CD1c-positive myeloid dendritic cell (primary cell): ENCODE results near the gene AP1B1.
A peak's percentile ranks its signal among the peaks of the same experiment; 100 is the strongest.

Source experiments
- DNase-seq: peaks from one replicate; pipeline ENCODE4 v3.0.0-alpha.2; 2016; ENCODE audit errors: extremely low spot score

Gene AP1B1

DNA sequence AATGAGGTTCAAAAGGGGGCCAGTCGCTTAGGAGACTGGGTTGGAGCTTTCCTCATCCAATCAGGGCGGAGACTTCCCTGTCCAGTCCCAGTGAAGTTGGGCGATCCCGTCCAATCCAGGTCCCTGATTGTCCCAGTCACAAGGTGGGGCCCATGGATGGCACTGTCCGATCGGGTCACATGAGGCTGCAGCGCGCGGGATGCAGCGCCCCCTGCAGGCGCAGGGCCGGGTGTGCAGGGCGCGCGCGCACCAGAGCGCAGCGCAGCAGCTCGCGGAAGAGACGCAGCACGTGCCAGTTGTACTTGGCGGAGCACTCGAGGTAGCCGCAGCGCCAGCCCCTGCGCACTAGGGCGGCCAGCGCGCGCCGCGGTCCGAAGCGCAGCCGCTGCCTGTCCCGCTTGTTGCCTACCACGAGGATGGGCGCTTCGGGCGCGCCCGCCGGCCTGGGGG is 75.2 kb downstream of the AP1B1 start:
- DNase-seq: peak; percentile 74

DNA sequence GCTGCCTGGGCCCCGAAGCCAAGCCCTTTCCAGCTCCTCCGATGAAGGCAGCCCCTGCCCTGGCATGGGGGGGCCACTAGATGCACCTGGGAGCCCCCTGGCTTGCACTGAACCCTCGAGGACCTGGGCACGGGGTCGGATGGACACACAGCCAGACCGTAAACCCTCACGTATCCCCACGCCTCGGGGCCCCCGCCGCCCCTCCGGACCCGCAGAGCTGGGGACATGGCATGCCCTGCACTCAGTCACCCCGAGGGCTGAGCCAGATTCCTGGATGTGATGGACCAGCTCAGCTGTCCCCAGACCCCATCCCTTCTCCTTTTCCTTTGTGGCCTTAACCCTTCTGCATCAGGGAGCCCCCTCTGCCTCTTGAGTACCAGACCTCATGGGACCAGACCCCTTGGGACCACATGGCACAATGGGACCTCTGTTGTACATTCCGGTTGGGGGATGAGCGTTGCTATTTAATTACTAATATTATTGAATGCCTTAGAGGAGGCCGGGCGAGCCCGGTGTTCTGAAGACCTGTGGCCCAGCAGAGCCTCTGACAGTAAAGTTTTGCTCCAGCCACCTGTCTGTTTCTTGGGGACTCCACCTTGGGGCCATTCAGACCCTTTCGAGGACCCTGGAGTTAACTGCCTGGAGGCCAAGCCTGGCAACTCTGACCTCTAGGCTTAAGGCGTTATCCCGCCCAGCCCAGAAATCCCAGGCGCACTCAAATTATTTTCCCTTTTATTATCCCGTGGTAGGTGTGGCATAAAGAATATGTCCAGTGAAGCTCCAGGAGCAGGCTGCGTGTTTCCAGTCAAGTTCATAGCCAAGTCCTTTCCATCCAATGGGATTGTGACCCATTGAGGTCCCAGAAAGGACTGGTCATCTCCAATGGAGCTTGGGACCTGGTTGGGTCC is 75.9 kb downstream of the AP1B1 start:
- no peak for DNase-seq

DNA sequence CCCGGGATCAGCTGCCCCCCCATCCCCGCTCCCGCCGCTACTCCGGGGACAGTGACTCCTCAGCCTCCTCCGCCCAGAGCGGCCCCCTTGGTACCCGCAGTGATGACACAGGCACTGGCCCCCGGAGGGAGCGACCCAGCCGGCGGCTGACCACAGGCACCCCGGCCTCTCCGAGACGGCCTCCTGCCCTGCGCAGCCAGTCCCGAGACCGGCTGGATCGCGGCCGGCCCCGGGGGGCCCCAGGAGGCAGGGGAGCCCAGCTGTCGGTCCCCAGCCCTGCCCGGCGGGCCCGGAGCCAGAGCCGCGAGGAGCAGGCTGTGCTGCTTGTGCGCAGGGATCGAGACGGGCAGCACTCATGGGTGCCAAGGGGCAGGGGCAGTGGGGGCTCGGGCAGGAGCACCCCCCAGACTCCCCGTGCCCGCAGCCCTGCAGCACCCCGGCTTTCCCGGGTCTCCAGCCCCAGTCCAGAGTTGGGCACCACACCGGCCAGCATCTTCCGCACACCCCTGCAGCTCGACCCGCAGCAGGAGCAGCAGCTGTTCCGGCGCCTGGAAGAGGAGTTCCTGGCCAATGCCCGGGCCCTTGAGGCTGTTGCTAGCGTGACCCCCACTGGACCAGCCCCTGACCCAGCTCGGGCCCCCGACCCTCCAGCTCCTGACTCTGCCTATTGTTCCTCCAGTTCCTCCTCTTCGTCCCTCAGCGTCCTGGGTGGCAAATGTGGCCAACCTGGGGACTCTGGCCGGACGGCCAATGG is 76.7 kb downstream of the AP1B1 start:
- DNase-seq: no peak

DNA sequence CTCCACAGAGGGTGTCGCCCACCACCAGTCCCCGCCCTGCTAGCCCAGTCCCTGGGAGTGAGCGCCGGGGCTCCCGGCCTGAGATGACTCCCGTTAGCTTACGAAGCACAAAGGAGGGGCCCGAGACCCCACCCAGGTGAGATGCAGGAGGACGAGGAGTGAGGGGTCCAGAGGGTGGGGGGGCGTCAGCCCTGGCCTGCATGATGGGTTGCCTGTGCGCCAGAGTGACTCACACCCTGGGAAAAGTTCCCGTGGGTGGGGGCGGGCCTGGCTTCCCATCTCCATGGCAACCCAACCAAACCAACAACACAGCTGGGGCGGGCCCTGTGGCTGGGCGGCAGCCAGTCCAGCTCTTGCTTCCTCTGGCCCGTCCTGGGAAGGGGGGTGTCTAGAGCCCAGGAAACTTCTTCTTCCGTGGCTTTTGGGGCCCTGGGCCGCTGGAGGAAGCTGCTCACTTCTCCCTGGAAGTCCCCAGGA is 77.5 kb downstream of the AP1B1 start:
- DNase-seq: peak; percentile 98

DNA sequence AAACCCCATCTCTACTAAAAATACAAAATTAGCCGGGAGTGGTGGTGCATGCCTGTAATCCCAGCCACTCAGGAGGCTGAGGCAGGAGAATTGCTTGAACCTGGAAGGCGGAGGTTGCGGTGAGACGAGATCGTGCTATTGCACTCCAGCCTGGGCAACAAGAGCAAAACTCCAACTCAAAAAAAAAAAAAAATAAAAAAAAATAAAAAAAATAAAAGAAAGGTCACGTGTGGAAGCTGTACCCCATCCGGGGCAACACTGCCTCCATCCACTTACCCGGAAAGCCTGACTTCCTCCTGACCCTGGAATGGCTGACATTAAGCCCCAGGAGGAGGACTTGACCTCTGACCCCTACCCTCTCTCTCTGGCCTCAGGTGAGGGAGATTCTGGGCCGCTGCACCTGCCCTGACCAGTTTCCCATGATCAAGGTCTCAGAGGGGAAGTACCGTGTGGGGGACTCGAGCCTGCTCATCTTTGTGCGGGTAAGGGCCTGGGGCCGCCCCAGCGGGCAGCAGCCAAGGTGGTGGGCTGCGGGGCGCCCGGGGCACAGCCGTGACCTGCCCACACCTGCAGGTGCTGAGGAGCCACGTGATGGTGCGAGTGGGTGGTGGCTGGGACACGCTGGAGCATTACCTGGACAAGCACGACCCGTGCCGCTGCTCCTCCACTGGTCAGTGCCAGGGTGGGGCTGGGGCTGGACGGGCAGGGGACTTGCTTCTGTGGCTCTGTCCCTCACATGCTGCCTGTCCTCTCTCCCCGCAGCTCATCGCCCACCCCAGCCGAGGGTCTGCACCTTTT is 78.1 kb downstream of the AP1B1 start:
- DNase-seq: peak; percentile 26

DNA sequence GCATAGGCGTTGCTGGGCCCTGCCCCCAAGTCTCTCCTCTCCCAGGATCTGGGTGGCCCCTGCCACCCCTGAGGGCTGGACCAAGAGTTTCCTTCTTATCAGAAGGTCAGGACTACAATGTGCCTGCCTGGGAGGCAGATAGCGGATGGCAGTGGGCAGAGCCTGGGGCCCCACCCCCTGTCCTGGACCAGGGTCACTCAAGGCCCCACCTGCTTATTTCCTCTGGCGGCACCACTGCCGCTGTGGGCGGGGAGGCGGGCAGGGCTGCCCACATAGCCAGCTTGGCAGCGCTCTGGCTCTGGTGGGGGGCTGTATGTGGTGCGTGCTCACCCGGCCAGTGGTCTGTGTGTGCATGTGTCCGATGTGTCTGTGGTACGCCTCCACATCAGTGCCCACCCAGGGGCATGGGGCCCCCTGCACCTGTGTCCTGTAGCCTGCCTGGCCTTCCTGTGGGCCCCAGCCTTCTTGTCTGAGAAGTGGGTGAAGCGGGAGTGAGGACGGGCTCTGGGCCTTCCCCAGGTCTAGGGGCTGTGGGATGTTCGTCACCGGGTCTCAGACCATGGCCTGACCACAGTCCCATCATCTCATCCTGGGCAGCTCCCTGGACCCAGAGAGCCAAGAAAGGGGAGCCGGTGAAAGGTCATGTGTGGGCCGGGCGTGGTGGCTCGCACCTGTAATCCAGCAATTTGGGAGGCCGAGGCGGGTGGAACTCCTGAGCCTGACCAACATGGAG is 78.9 kb downstream of the AP1B1 start:
- DNase-seq: peak; percentile 26

DNA sequence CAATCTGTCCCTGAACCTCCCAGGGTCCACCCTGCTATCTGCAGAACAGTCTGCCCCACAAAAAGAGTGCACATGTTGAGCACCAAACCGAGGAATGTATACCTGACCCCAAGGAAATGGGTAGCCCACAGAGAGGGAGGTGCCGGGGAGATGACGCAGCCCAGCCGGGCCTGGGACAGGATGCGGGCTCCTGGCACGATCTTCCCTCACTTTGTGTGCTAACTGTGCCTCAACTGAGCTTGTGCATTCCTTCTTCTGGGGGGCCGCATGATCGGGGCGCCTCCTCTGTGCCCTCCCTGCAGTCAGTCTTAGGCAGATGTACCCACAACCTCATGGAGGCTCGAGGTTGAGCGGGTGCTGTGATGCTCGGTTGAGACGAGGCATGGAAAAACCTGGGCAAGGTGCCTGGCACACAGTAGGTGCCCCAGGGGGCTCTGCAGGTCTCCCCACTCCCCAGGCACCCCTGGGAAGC is 79.5 kb downstream of the AP1B1 start:
- DNase-seq: no peak

DNA sequence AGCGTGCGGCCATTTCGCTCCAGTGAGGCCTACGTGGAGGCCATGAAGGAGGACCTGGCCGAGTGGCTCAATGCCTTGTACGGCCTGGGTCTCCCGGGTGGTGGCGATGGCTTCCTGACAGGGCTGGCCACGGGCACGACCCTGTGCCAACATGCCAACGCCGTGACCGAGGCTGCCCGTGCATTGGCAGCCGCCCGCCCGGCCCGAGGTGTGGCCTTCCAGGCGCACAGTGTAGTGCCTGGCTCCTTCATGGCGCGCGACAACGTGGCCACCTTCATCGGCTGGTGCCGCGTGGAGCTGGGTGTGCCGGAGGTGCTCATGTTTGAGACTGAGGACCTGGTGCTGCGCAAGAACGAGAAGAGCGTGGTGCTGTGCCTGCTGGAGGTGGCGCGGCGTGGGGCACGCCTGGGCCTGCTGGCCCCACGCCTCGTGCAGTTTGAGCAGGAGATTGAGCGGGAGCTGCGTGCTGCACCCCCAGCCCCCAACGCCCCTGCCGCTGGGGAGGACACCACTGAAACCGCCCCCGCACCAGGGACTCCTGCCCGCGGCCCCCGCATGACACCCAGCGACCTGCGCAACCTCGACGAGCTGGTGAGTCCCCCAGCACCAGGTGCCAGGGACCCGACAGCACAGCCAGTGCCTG is 80.1 kb downstream of the AP1B1 start:
- DNase-seq: no peak

DNA sequence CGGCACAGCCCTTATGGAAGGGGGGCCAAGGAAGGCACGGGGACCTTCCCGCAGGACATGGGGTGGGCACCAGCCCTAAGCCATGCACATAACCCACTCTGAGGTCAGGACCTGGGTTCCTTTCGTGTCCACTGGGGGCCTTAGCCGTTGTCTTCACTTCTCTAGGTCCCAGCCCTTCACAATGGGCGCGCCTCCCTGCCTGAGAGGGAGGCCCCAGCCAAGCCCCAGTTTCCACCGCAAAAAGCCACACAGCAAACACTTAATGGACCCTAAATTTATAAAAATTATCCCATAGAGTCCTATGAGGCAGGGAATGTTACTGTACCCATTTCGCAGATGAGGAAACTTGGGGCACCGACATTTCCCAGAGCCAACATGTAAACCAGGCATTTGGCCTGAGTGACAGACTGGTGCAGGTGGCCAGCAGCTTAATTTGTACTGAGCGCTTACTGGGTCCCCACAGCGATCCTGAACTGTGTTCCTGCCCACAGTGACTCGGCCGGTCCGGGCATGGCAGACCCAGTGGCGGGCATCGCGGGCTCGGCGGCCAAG is 80.7 kb downstream of the AP1B1 start:
- no peak for DNase-seq

DNA sequence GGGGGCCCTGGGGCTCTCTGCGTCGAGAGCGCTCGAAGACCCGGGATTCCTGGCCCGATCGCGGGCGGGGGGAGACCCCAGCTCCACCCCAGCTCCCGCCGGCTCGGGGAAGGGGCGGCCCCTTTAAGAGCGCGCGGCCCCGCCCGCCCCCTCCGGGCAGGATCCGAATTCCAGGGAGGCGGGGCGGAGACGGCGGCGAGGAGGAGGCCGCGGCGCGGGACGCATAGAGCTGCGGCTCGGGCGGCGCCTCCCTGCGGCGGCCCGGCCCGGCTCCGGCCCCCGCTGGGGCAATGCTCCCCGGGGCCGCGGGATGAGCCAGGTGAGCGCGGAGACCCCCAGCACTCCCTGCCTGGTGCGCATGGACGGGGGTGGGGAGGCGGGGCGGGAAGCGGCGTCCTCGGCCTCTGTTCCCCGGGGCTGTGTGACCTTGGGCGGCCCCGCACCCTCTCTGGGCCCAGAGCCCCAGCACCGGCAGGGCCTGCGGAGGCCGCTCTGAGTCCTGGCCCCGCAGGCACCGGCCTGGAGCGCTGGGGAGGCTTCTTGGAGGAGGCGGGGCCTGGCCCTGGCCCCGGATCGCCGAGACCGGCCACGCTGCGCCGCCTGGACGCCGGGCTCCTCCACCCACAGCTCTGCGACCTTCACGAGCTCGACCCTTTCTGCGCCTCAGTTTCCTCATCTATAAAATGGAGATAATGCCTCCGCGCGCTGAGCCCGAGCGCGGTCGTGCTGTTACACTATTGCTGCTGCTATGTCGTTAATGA is 81.4 kb downstream of the AP1B1 start:
- peak; percentile 83 for DNase-seq

DNA sequence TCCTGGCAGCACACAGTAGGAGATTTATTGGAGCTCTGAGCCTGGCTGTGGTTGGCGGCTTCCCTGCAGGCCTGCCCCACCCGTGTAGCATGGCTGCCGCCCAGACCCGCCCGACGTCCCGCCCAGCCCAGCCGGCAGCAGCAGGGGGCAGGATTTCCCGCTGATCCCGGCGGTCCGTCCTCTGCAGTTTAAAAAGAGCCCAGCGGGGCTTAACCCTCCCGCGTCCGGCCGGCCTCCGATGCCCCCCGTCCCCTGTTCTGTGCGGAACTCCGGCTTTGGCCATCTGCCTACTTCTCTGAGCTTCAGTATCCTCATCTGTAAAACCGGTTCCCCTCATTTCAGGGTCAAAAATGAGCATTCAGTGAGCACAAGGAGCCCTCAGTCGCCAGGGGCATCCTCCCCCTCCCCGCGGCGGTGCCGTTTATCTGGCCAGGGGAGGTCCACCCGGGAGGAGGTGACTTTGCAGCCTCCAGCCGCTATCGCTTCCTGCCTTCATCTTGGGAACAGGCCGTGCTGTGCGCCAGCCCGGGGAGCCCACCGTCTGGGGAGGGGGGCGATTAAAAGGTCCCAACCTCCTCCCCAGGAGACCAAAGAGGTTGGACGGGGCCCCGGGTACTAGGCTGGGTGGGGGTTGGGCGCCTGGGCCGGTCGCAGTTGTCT is 82.1 kb downstream of the AP1B1 start, which contains the start of gene GAS2L1:
GAS2L1 (plus strand) TSS at position 476 of the 660 bp plus-strand sequence. CDS start 1,456 bp downstream, outside the sequence.
- peak; percentile 72 for DNase-seq

DNA sequence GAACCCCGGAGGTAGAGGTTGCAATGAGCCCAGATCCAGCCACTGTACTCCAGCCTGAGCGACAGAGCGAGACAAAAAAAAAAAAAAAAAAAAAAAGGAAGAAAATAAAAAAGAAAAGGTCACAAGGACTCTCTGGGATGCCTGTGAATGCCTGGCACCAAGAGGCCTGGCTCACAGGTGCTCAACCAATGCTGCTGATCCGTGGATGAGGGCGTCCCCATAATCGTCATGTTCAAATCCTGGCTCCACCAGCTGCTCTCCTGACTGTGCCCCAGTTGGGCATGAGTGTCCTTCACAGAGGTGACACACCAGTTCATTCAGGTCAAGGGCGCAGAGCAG is 82.6 kb downstream of the AP1B1 start:
- DNase-seq: no peak

DNA sequence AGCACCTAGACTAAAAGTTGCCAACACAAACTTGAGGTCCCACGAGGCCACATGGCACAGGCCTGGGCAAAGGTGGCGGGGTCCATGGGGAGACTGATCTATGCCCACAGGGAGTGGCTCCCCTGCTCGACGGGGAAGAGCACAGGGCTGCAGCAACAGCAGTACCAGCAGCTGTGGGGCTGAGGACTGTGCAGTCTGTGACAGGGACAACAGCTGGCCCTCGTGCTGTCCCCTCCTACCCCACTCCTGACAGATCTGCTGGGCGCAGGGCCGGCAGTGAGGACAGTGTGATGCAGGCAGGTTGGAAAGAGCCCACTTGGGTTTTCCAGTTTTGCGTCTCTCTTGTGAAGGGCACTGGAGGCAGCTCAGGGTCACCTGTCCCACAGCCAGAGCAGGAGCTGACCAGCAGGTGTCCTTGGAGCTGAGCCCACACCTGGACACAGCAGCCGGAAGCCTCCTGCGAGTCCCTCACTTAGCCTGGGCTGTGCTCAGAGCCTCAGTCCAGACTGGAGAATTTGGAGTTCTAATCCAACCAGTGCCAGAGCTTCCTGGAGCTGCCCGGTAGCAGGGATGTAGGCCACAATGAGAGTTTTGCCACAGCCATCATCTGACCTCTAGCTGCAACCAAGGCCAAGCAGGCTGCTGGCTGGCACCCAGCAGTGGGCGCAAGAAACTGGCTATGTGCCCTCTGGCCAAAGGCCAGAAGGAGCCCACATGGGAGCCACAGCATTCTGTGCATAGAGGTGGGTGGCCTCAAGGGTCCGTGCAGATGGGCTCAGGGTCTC is 85.5 kb downstream of the AP1B1 start:
- DNase-seq: no peak

DNA sequence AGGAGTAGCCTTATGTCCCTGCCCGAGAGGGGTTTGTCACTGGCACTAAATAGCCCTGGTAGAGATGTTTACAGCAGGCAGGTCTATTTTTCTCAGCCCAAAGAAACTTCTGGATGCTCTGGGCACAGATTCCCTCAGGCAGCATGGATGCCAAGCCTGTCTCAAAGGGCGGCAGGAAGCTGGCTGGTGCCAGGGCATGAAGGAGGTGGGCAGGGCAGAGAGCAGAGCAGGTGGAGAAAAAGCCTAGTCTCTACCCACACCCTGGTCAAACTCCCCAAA is 86.0 kb downstream of the AP1B1 start:
- DNase-seq: no peak

DNA sequence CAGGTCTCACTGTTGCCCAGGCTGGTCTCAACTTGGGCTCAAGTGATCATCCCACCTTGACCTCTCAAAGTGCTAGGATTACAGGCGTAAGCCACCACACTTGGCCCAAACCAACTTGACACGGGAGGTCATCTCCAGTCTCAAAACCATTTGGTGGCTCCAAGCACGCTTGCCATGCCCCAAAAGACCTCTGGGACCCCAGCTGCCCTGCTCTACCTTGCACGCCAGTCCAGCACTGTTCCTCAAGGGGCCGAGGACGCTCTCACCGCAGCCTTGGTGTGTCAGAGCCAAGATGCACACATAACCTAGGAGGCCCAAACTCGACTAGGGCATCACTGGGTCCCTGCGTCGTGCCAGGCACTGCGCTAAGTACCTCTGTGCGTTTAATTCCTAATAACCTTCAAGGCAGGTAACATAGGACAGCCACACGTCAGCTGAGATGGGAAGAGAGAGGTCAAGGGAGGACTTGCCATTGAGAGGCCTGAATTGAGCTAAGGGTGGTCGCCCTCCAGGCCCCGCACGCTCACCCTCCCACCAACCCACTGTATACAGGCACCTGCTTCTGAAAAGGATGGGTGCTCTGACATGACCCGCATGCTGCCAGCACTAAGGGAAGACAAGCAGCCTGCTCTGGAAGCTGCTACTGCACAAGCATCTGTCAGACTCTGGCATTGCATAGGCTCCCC is 86.5 kb downstream of the AP1B1 start:
- DNase-seq: no peak

DNA sequence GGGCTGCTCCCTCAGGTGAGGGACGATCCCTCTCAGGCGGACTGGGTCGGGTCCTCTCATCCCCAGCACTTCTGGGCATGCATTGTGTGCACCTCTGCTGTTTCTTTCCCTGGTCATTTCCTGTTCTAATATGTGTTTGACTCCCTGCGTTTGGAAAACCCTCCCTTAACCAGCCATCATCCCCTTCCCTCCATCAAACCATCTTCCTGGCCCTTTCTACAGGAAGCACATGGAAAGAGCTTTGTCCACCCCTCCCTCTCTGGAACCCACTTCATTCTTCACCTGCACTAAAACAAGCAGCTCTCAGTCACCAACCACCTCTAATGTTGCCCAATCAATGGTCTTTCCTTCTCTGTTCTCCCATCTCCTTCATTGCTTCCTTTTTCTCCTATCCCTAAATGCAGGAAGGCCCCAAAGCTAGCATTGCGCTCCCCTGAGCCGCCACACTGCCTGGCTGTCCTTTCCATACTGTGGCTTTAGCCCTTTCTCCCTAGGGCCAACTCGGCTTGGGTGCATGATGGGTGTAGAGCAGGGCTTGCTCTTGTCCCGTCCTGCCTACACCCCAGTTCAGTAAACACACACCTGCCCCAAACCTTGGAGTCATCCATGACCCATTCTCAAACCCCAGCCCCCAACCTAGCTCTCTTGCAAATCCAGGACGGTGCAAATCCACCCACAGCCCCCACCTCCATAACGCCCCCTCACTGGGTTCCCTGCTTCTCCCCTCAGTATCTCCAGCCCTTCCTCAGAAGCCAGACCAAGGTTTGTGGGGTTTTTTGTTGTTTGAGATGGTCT is 87.4 kb downstream of the AP1B1 start:
- no peak for DNase-seq

DNA sequence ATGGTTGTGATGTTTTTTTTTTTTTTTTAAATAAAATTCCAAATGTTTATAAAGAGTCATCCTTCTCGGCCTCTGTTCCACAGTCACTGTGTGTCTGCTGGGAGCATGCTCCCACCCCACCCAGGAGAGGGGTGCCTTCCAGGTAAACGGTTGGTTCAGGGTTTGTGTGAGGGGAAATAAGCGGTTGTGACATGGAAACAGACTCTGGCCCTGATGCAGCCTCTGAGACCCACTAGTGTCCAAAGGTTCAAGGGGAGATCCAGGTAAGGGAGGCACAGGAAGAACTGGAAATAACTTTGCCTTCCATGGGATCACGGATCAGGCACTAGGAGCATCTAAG is 87.9 kb downstream of the AP1B1 start:
- no peak for DNase-seq
